HG03045 (cell line): ENCODE data around the gene SLX4IP.

ENCODE experiments used
- ATAC-seq: cut with Tn5 transposase; IDR thresholded peaks from one replicate; pipeline ENCODE4 v1.9.1; 2021; ENCODE audit warnings: mild to moderate bottlenecking, moderate library complexity; ENCODE audit not compliant: unreplicated experiment

Gene SLX4IP

GRCh38 chr20:10543480-10543879 is 108.4 kb downstream of the SLX4IP start:
- ATAC-seq = no peak

- no peak for ATAC-seq
These were observed 112.4 kb downstream of the SLX4IP start for GRCh38 chr20:10547276-10548114.

GRCh38 chr20:10549511-10549910 is 114.4 kb downstream of the SLX4IP start:
- no peak for ATAC-seq

GRCh38 chr20:10550204-10551118 is 115.4 kb downstream of the SLX4IP start:
- no peak for ATAC-seq

DNA sequence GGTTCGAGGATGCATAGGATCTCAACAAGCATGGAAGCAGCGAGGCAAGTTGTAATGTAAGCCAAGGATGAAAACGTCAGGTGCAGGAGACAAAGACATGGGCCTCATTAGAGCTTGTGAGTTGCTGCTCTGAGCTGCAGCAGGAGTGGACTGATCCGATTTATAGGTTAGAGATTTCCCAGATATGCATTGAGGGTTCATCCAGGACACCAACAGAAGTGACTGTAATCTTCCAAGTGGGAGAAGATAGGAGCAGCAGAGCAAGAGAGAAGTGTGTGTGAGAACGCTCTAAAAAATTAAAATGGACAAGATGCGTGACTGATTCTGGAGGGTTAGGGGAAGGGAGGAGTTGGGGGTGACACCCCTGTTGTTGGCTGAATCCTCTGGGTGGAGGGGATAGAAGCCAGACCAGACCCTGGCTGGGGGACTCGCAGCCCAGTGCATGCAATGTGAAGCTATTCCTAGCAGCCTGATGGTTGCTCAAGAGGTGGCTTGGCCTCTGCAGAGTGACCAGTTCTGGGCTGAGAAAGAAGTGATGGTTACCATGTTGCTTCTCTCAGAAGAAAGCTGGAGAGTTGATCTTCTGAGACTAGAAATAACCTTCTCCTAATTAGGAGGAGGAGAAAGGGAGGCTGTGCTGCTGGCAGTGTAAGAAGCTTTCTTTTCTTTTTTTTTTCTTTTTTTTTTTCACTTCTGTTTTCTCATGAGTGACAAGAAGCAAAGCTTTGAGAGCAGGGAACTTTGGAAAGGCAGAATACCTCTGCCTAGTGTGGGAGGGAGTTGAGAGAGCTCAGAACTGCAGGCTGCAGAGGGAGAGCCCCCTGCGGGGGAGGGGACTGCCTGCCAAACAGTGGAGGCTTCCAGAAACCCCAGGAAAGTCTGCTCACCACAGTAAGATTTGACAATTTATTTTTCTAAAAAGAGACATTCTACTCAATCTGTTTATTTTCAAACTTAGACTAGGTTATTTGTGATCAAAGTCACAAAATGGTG is 116.9 kb downstream of the SLX4IP start:
- ATAC-seq = no peak

GRCh38 chr20:10553326-10553984 is 118.3 kb downstream of the SLX4IP start:
- no peak for ATAC-seq

- no peak for ATAC-seq
These were observed 119.2 kb downstream of the SLX4IP start for GRCh38 chr20:10554285-10554684.

- ATAC-seq = no peak
These were observed 120.3 kb downstream of the SLX4IP start for GRCh38 chr20:10555393-10555792.

DNA sequence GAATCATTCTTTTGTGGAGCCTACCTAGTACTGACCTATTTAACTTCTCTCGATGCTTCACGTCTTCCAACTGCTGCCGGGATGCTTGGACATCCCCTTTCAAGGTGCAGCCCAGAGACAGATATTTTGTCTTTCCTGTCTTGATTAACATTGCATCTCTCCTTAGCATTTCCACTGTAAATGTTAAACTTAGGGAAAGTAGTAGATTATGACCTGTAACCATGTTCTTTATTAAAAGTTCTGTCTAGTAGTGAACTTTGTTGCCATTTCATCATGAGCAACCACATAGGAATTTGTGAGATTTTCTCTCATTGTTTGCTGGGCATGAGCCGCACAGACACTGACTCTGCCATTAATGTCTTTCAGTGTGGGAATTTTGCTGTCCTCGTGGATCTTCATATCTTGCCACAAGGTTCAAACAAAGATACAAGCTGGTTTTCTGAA is 120.8 kb downstream of the SLX4IP start:
- ATAC-seq = no peak

- ATAC-seq = no peak
These were observed 121.5 kb downstream of the SLX4IP start for GRCh38 chr20:10556519-10557083.

DNA sequence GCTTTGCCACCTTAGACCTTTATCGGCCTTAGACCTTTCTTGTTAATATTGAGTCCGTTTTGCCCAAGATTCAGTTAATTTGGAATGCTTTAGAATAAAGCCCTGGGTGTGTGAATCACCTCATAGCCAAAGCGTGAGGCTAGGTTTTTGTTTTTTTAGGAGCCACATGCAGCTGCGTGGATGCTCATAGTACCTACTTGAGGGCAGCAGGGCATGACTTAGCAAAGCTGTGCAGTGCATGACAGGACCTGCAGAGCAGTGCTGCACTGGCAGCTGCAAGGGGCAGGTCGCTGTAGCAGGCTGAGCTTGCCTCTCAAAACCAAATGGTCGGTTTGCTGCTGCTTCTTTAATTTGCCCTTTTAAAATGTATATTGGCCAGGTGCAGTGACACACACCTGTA is 122.6 kb downstream of the SLX4IP start:
- no peak for ATAC-seq

GRCh38 chr20:10558635-10559187 is 123.6 kb downstream of the SLX4IP start:
- ATAC-seq = no peak

- no peak for ATAC-seq
These were observed 124.2 kb downstream of the SLX4IP start for GRCh38 chr20:10559266-10559665.

DNA sequence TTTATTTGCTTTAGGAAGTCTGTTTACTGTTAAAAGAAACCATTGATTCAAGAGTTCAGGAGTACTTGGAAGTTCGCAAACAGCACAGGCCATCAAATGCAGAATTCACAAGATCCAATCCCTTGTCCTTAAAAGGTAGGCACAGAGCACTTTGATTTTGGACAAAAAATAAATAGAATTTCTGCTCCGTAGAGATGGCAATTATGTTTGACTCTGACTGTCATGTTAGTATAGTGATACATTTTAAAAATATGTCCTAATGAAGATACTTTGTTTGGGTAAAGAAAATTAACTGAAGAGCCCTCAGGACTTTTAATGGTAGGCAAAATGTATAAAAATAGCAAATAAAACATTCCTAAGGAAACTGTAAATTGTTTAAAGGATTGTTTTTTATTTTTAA is 125.6 kb downstream of the SLX4IP start:
- no peak for ATAC-seq

GRCh38 chr20:10561302-10561701 is 126.2 kb downstream of the SLX4IP start:
- ATAC-seq = no peak

- no peak for ATAC-seq
These were observed 127.8 kb downstream of the SLX4IP start for GRCh38 chr20:10562899-10563298.

DNA sequence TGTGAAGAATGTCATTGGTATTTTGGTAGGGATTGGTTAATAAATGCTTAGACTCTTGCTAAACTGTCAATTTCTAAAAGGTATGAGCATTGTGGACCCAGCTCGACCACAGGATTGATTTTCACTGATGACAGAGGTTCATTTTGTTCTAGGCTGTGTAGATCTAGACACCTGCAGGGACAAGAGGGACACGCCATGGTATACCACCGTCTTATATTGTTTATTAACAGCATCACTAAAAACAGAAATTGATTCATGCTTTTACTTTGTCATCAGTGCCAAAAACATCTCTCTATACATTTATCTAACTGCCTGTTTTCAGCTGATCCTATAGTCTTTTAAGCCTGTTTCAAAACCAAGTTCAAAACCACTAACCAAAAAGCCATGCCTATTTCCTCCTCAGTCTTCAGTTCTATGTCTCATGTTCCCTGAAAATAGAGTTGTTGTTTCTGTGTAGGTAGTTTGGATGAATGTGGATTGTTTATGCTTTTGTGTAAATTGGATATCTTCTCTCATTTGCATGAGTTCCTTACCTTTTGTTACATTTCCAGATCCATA is 128.9 kb downstream of the SLX4IP start:
- ATAC-seq = no peak

- no peak for ATAC-seq
These were observed 130.3 kb downstream of the SLX4IP start for GRCh38 chr20:10565191-10565921.
